Keratinocyte (primary cell): ENCODE data around the gene ZNF219.

Experiments
- CTCF ChIP-seq, 3 experiments: IDR thresholded peaks in 1 of 3; conservative IDR thresholded peaks in 1 of 3; optimal IDR thresholded peaks in 1 of 3; 2 replicates in 2 of 3; 3 replicates in 1 of 3; pipeline versions ENCODE3 to v1.5.1; 2011; ENCODE audit warnings: low read length in 3 of 3, mild to moderate bottlenecking in 3 of 3, moderate library complexity in 2 of 3, control low read depth in 1 of 3, inconsistent platforms in 1 of 3; ENCODE audit not compliant: insufficient read depth in 2 of 3; ENCODE audit errors: extremely low read depth in 1 of 3
- EZH2 ChIP-seq: IDR thresholded peaks from one replicate; pipeline ENCODE4 v1.6.1; 2012; ENCODE audit warnings: inconsistent platforms, mild to moderate bottlenecking, low read length, moderate library complexity

GRCh38 chr14:21048638-21049037 lies 49.8 kb downstream of the ZNF219 start:
- TF ChIP-seq CTCF (optimal IDR thresholded peaks at IDR 0.05 in 1 of 3, IDR thresholded peaks at IDR 0.05 in 1 of 3, conservative IDR thresholded peaks at IDR 0.05 in 1 of 3; ENCODE audit: extremely low read depth in 1 of 3, insufficient read depth in 2 of 3, low read length in 3 of 3) (no peak), EZH2 (no peak)
